Measurements from ENCODE around the gene ROBO1.

DNA sequence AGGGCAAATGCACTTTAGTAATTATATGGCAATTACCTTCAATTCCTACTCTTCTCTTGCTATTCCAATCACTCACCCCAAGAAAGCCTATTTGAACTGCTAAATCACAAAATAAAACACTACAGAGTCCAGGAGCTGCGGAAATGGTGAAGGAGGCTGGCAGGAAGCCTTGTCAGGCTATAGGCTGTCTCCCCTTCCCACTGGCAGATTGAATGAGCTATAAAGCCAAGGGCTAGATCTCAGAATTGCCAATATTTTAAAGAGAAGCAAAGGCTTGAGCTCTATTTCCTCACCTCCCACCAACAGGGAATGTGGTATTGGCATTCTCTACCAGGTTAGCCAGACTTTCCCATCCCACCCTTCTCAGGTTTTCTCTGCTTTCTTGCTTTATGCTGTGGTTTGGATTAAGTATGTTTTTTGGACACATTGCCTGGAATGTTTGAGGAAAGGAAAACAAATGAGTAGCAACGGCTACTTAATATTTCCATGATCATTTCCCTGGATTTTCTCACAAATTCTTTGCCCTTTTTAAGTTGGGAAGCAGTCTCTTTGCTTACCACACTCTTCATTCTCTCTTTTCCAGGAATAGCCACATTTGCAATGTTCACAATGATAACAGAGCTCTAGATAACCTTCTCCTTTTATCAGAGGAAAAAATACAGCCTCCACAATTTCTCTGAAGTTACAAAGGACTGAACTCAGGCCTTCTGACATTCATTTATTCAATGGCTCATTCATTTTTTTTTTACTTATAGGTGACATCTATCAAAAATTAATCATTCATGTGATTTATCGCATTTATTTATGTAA is 1125.4 kb downstream of the ROBO1 start:
- no peak for TF ChIP-seq POLR2AphosphoS5 (IDR thresholded peaks at IDR 0.05; ENCODE audit: insufficient read depth, low read depth, low read length)
- TF ChIP-seq, protein P1, sequence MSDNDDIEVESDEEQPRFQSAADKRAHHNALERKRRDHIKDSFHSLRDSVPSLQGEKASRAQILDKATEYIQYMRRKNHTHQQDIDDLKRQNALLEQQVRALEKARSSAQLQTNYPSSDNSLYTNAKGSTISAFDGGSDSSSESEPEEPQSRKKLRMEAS (IDR thresholded peaks at IDR 0.05; ENCODE audit: insufficient read depth, insufficient read length) = no peak

Data from endothelial cell of umbilical vein (primary cell).